DND-41 (cell line): ENCODE measurements around the gene TRIM3.

Experiments
- CTCF ChIP-seq: IDR thresholded peaks from 2 replicates; pipeline ENCODE4 v1.5.1; 2012; ENCODE audit warnings: borderline replicate concordance, low read length, moderate library complexity, mild to moderate bottlenecking; ENCODE audit not compliant: poor library complexity, severe bottlenecking; ENCODE audit errors: extremely low read depth
- EZH2 ChIP-seq: IDR thresholded peaks from 3 replicates; pipeline ENCODE4 v1.6.1; 2012; ENCODE audit warnings: borderline replicate concordance, low read depth, mild to moderate bottlenecking, moderate library complexity, low read length, inconsistent platforms; ENCODE audit not compliant: severe bottlenecking

GRCh38 chr11:6411594-6412031 lies 62.1 kb downstream of the TRIM3 start:
- TF ChIP-seq CTCF (no peak), EZH2 (no peak)
